Mesendoderm (in vitro differentiated cells): ENCODE data around the gene ZBTB46.

Experiments
- DNase-seq: peaks from one replicate; pipeline ENCODE4 v3.0.0; 2013
- H2AK5ac ChIP-seq: 2 replicates; pipeline ENCODE4 v1.6.1; 2013; ENCODE audit warnings: low read length, inconsistent platforms
- H2BK120ac ChIP-seq: 2 replicates; pipeline ENCODE4 v1.6.1; 2013; ENCODE audit warnings: low read depth, mild to moderate bottlenecking, low read length, moderate library complexity, mixed read lengths
- H2BK15ac ChIP-seq: replicated peaks from 2 replicates; pipeline ENCODE4 v1.6.1; 2013; ENCODE audit warnings: low read depth, mild to moderate bottlenecking, moderate library complexity
- H2BK5ac ChIP-seq: 2 replicates; pipeline ENCODE4 v1.6.1; 2013; ENCODE audit warnings: low read length, inconsistent platforms
- H3K18ac ChIP-seq: 2 replicates; pipeline ENCODE4 v1.6.1; 2013; ENCODE audit warnings: mild to moderate bottlenecking, low read length, mixed read lengths
- H3K23ac ChIP-seq: one replicate; pipeline ENCODE4 v1.6.1; 2013; ENCODE audit warnings: low read length
- H3K27ac ChIP-seq: 2 replicates; pipeline ENCODE4 v1.5.1; 2013; ENCODE audit warnings: low read depth, mild to moderate bottlenecking, inconsistent platforms, low read length, moderate library complexity
- H3K27me3 ChIP-seq: 2 replicates; pipeline ENCODE4 v1.6.1; 2013; ENCODE audit warnings: low read length, control low read depth, mild to moderate bottlenecking, inconsistent platforms; ENCODE audit not compliant: insufficient read depth, poor library complexity
- H3K36me3 ChIP-seq: 2 replicates; pipeline ENCODE4 v1.6.1; 2013; ENCODE audit warnings: low read length, inconsistent platforms; ENCODE audit not compliant: control insufficient read depth, insufficient read depth
- H3K4ac ChIP-seq: one replicate; pipeline ENCODE4 v1.6.1; 2013; ENCODE audit warnings: low read depth, mild to moderate bottlenecking, low read length, moderate library complexity
- H3K4me1 ChIP-seq: 2 replicates; pipeline ENCODE4 v1.6.1; 2013; ENCODE audit warnings: low read depth, low read length, inconsistent platforms; ENCODE audit not compliant: control insufficient read depth
- H3K4me2 ChIP-seq: 2 replicates; pipeline ENCODE4 v1.6.1; 2013; ENCODE audit warnings: low read length
- H3K4me3 ChIP-seq: 2 replicates; pipeline ENCODE4 v1.5.1; 2013; ENCODE audit warnings: mild to moderate bottlenecking, low read length
- H3K56ac ChIP-seq: one replicate; pipeline ENCODE4 v1.6.1; 2013; ENCODE audit warnings: low read length
- H3K79me1 ChIP-seq: 2 replicates; pipeline ENCODE4 v1.6.1; 2013; ENCODE audit warnings: low read length, inconsistent platforms
- H3K79me2 ChIP-seq: 2 replicates; pipeline ENCODE4 v1.6.1; 2013; ENCODE audit warnings: mild to moderate bottlenecking, low read length; ENCODE audit not compliant: control insufficient read depth, insufficient read depth
- H3K9ac ChIP-seq: 2 replicates; pipeline ENCODE4 v1.6.1; 2013; ENCODE audit warnings: low read length, inconsistent platforms
- H4K5ac ChIP-seq: one replicate; pipeline ENCODE4 v1.6.1; 2013; ENCODE audit warnings: low read length
- H4K8ac ChIP-seq: one replicate; pipeline ENCODE4 v1.6.1; 2013; ENCODE audit warnings: low read depth, mild to moderate bottlenecking, control low read depth, low read length, moderate library complexity
- WGBS: extraction: QIAGEN DNeasy Blood & Tissue Kit; methylation state at CpG from one replicate; pipeline ENCODE4 v1.1.7; 2013; ENCODE audit warnings: low lambda C conversion rate, missing lambda C conversion rate; ENCODE audit not compliant: insufficient coverage; ENCODE audit errors: extremely low coverage; 5-methylcytosine and 5-hydroxymethylcytosine counted together

The ZBTB46 gene

DNA sequence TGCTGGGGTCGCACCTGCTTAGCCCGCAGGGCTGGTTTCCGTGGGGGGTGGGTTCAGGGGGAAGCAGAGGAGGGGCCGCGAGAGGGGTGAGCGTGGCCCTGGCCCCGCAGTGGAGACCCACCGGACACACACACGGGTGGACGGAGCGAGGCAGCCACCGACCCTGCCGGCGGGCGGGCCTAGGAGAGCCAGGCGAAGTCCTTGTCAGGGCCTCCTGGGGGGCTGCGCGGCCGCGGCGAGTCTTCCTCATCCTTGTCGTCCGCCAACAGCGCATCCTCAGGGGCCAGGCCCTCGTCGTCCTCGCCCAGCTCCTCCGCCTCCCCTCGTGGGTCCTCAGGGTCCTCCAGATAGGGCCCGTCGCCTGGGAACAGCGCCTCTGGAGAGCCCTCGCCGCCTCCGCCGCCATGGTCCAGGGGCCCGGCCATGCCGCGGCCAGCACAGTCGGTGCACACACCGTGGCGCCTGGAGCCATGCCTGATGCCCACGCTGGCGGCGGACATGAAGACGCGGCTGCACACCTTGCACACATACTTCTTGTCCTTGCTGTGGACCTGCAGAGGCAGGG is 84.2 kb downstream of the ZBTB46 start:
- no peak overlapping the region for H3K4me2 ChIP-seq
- WGBS, result no CpG with 5 or more reads among the region's 47 CpGs
- H3K36me3 ChIP-seq, result no peaks in the 10 kb centered on the region
- no peaks in the 10 kb centered on the region for H3K4me1 ChIP-seq
- H2BK5ac ChIP-seq, result no peak overlapping the region
- H3K56ac ChIP-seq, result no peak overlapping the region
- H3K27ac ChIP-seq, result no peak overlapping the region
- no peak overlapping the region for H4K5ac ChIP-seq
- H2AK5ac ChIP-seq, result no peak overlapping the region
- H3K79me1 ChIP-seq, result no peaks in the 10 kb centered on the region
- H3K79me2 ChIP-seq, result no peaks in the 10 kb centered on the region
- no peaks in the 10 kb centered on the region for H3K27me3 ChIP-seq
- no peak overlapping the region for H3K23ac ChIP-seq
- DNase-seq, result no peak
- H3K4ac ChIP-seq, result no peak overlapping the region
- no peak overlapping the region for H3K4me3 ChIP-seq
- no peak overlapping the region for H3K18ac ChIP-seq
- H2BK15ac ChIP-seq, result no peak overlapping the region
- no peak overlapping the region for H4K8ac ChIP-seq
- no peak overlapping the region for H2BK120ac ChIP-seq
- H3K9ac ChIP-seq, result no peak overlapping the region

DNA sequence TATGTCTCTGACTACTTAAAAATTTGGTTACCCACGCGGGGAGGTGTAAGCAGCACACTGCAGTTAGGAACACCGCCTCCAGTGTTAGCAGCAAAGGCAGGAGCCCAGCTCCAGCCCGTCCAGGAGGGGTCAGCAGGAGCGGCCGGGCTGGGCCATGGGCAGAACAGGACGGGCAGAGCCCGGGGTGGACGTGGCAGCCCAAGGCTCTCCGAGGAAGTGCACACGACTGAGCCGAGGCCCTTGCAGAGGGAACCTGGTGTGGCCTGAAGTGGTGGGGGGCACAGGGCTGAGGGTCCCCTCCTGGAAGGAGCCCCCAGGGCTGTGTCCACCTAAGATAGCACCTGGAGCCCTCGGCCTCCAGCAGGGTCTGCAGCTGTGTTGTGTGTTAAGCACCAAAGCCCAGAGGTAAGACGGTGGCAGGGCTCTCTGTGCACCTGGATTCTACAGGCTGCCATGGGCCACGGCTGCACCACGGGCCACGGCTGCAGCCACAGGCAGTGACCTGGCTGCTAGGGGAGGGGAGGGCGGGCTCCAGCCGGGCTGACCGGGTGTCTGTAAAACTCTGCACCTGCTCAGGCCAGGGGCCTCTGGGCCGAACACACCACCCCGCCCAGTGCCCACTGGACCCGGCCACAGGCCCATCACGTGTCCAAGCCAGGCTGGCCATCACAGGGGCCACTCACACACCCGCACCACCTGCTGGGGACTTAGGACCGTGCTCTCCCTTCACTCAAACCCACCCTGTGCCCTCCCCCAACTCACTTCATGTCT is 84.9 kb downstream of the ZBTB46 start:
- H3K27me3 ChIP-seq, result no peaks in the 10 kb centered on the region
- DNase-seq, result no peak
- H3K4me2 ChIP-seq, result no peak overlapping the region
- no peak overlapping the region for H4K8ac ChIP-seq
- no peak overlapping the region for H2AK5ac ChIP-seq
- H2BK120ac ChIP-seq, result no peak overlapping the region
- H3K18ac ChIP-seq, result no peak overlapping the region
- H3K56ac ChIP-seq, result no peak overlapping the region
- no peaks in the 10 kb centered on the region for H3K36me3 ChIP-seq
- H2BK5ac ChIP-seq, result no peak overlapping the region
- no peaks in the 10 kb centered on the region for H3K79me2 ChIP-seq
- H2BK15ac ChIP-seq, result no peak overlapping the region
- H3K4ac ChIP-seq, result no peak overlapping the region
- H4K5ac ChIP-seq, result no peak overlapping the region
- no peak overlapping the region for H3K23ac ChIP-seq
- H3K4me3 ChIP-seq, result no peak overlapping the region
- H3K27ac ChIP-seq, result no peak overlapping the region
- H3K79me1 ChIP-seq, result no peaks in the 10 kb centered on the region
- H3K4me1 ChIP-seq, result no peaks in the 10 kb centered on the region
- no peak overlapping the region for H3K9ac ChIP-seq
- WGBS, result no CpG with 5 or more reads among the region's 26 CpGs

DNA sequence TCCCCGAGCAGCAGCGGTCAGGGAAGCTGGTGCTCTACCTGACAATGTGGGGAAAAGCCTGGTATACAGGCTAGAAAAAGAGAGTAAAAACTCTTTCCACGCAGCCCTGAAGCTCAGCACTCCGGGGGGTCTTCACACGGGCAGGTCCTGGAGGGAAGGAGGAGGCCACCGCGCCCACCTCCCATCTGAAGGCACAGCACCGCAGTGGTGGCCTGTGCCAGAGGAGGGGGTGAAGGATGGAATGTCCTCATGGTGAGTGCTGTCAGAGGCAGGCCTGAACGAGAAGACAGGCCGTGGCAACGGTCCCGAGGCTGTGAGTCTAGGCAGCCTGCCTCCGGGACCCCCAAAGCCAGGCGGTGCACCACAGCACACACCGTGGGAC is 85.6 kb downstream of the ZBTB46 start:
- no peaks in the 10 kb centered on the region for H3K36me3 ChIP-seq
- no peak overlapping the region for H2BK120ac ChIP-seq
- H3K4me3 ChIP-seq, result no peak overlapping the region
- H2BK5ac ChIP-seq, result no peak overlapping the region
- H3K4me2 ChIP-seq, result no peak overlapping the region
- no peaks in the 10 kb centered on the region for H3K27me3 ChIP-seq
- H3K56ac ChIP-seq, result no peak overlapping the region
- H3K27ac ChIP-seq, result no peak overlapping the region
- no peak for DNase-seq
- no peak overlapping the region for H3K9ac ChIP-seq
- H4K8ac ChIP-seq, result no peak overlapping the region
- no peak overlapping the region for H2AK5ac ChIP-seq
- H4K5ac ChIP-seq, result no peak overlapping the region
- H3K18ac ChIP-seq, result no peak overlapping the region
- no CpG with 5 or more reads among the region's 15 CpGs for WGBS
- no peaks in the 10 kb centered on the region for H3K79me2 ChIP-seq
- H3K79me1 ChIP-seq, result no peaks in the 10 kb centered on the region
- no peak overlapping the region for H3K23ac ChIP-seq
- H3K4me1 ChIP-seq, result no peaks in the 10 kb centered on the region
- no peak overlapping the region for H3K4ac ChIP-seq
- H2BK15ac ChIP-seq, result no peak overlapping the region

DNA sequence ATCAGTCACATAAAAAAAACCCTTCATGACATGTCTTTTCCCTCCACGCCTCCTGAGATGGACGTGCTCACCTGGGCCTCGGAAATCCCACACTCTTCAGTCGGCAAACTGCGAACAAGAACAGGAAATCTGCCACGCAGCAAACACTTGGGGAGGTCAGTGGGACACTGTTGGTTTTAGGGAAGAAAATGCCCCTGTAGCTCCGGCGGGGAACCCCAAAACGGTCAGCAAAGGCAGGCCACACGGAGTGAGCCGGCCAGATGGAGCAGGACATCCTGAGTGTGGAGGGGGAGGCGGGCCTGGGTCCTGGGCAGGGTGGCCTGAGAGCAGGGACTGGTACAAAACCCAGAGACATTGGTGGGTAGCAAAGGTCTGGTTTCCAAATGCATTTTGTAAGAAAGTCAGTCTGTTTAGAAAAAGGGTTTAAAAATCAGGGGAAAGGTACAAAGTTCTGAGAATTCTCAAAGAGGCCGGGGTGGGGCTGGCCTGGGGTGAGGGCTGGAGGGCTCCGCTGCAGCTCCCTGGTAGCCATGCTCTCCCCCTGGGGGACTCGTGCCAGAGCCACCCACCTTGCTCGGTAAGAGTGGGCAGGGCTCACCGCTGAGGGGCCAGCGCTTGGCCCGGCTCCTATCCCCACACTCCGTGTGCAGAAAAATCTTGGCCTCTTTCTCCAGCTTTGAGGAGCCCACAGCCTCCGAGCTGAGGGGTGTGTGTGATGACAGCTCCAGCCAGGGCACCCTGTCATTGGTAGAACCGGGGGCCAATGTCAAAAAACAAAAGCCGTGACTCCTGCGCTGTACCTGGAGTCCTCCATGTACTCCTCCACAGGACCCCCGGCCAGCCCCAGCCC is 86.3 kb downstream of the ZBTB46 start:
- no peak overlapping the region for H2BK15ac ChIP-seq
- no peak overlapping the region for H3K56ac ChIP-seq
- no peak overlapping the region for H3K4me2 ChIP-seq
- no CpG with 5 or more reads among the region's 25 CpGs for WGBS
- H3K18ac ChIP-seq, result no peak overlapping the region
- no peak for DNase-seq
- no peak overlapping the region for H3K27ac ChIP-seq
- no peak overlapping the region for H2BK5ac ChIP-seq
- no peak overlapping the region for H2BK120ac ChIP-seq
- H3K4me3 ChIP-seq, result no peak overlapping the region
- no peak overlapping the region for H4K8ac ChIP-seq
- no peak overlapping the region for H4K5ac ChIP-seq
- no peaks in the 10 kb centered on the region for H3K79me2 ChIP-seq
- no peaks in the 10 kb centered on the region for H3K36me3 ChIP-seq
- H3K9ac ChIP-seq, result no peak overlapping the region
- no peaks in the 10 kb centered on the region for H3K79me1 ChIP-seq
- no peak overlapping the region for H3K4ac ChIP-seq
- no peak overlapping the region for H3K23ac ChIP-seq
- no peaks in the 10 kb centered on the region for H3K4me1 ChIP-seq
- H2AK5ac ChIP-seq, result no peak overlapping the region
- no peaks in the 10 kb centered on the region for H3K27me3 ChIP-seq

DNA sequence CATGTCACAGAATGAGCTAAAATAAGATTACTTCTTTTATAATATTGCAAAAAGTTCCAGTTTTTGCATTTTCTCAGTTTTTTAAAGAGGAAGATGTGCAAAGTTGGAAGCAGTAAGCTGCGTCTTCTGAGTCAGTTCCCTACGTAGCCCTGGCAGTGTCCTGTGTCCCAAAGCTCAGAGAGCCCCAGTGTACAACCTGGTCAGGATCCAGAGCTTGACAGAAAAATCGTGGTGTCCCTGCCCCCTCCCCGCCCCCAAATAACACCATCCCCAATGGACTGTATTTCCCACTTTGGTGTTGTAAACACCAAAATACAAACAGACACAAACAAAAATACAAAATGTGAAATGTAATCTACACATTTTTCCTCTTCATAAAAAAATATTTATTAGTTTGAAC is 86.9 kb downstream of the ZBTB46 start:
- H3K27me3 ChIP-seq, result no peaks in the 10 kb centered on the region
- no peak overlapping the region for H4K5ac ChIP-seq
- no peaks in the 10 kb centered on the region for H3K79me1 ChIP-seq
- H3K4me1 ChIP-seq, result no peaks in the 10 kb centered on the region
- H3K56ac ChIP-seq, result no peak overlapping the region
- no peak overlapping the region for H2BK15ac ChIP-seq
- no peak overlapping the region for H3K27ac ChIP-seq
- no peak overlapping the region for H3K4ac ChIP-seq
- no peak overlapping the region for H2AK5ac ChIP-seq
- no peak overlapping the region for H3K4me3 ChIP-seq
- no peaks in the 10 kb centered on the region for H3K79me2 ChIP-seq
- no peak overlapping the region for H3K9ac ChIP-seq
- H3K4me2 ChIP-seq, result no peak overlapping the region
- H3K36me3 ChIP-seq, result no peaks in the 10 kb centered on the region
- DNase-seq, result no peak
- WGBS, result no CpG with 5 or more reads among the region's 4 CpGs
- H3K18ac ChIP-seq, result no peak overlapping the region
- no peak overlapping the region for H2BK120ac ChIP-seq
- no peak overlapping the region for H2BK5ac ChIP-seq
- H3K23ac ChIP-seq, result no peak overlapping the region
- no peak overlapping the region for H4K8ac ChIP-seq
